Ishikawa (cell line): ENCODE results near the gene DIAPH1.

Source experiments
- CEBPB ChIP-seq: IDR thresholded peaks from 2 replicates; pipeline ENCODE4 v1.6.1; 2012
- CREB1 ChIP-seq: IDR thresholded peaks from 2 replicates; pipeline ENCODE4 v1.6.1; 2012; ENCODE audit warnings: low read depth
- EGR1 ChIP-seq: IDR thresholded peaks from 2 replicates; pipeline ENCODE4 v1.6.1; 2012
- EP300 ChIP-seq: IDR thresholded peaks from 2 replicates; pipeline ENCODE4 v1.6.1; 2012; ENCODE audit warnings: borderline replicate concordance
- FOXM1 ChIP-seq: IDR thresholded peaks from 2 replicates; pipeline ENCODE4 v1.6.1; 2012; ENCODE audit warnings: low read depth, borderline replicate concordance
- MAX ChIP-seq: IDR thresholded peaks from 2 replicates; pipeline ENCODE4 v1.6.1; 2012
- NFIC ChIP-seq: IDR thresholded peaks from 2 replicates; pipeline ENCODE4 v1.6.1; 2012
- RAD21 ChIP-seq: IDR thresholded peaks from 2 replicates; pipeline ENCODE4 v1.6.1; 2012; ENCODE audit warnings: low read depth
- REST ChIP-seq: IDR thresholded peaks from 2 replicates; pipeline ENCODE4 v1.6.1; 2012; ENCODE audit warnings: low read depth, mild to moderate bottlenecking
- TAF1 ChIP-seq: IDR thresholded peaks from 2 replicates; pipeline ENCODE4 v1.6.1; 2012; ENCODE audit warnings: low read depth, mild to moderate bottlenecking
- TCF12 ChIP-seq: IDR thresholded peaks from 2 replicates; pipeline ENCODE4 v1.6.1; 2012; ENCODE audit warnings: low read depth
- TEAD4 ChIP-seq: IDR thresholded peaks from 2 replicates; pipeline ENCODE4 v1.6.1; 2012
- USF1 ChIP-seq: IDR thresholded peaks from 2 replicates; pipeline ENCODE4 v1.6.1; 2012
- YY1 ChIP-seq: IDR thresholded peaks from 2 replicates; pipeline ENCODE4 v1.6.1; 2012; ENCODE audit warnings: low read depth
- ZBTB7A ChIP-seq: IDR thresholded peaks from 2 replicates; pipeline ENCODE4 v1.6.1; 2012; ENCODE audit warnings: low read depth

Gene DIAPH1

GRCh38 chr5:141477044-141477575 is 141.7 kb downstream of the DIAPH1 start:
- TF ChIP-seq EP300 (no peak), REST (no peak), MAX (no peak), YY1 (no peak), TAF1 (no peak), USF1 (no peak), FOXM1 (no peak), EGR1 (no peak), TEAD4 (no peak), RAD21 (no peak), CREB1 (no peak), ZBTB7A (no peak), NFIC (no peak), CEBPB (no peak), TCF12 (no peak)

GRCh38 chr5:141476132-141476911 is 142.5 kb downstream of the DIAPH1 start:
- 0 out of 2 replicates have a peak, but pooled peaks have one; percentile 22 for TF ChIP-seq TAF1
- TF ChIP-seq CREB1: no peak
- TF ChIP-seq MAX: peak; percentile 27; the same call in 1 of the 2 replicates
- TF ChIP-seq TCF12: no peak

GRCh38 chr5:141475625-141476131 is 143.1 kb downstream of the DIAPH1 start, which contains the start of gene PCDHGC3:
Gene PCDHGC3, plus strand, starts transcription at chr5:141475966. Its CDS starts 151 bp downstream, at chr5:141476117.
- TF ChIP-seq TAF1 (0 out of 2 replicates have a peak, but pooled peaks have one; percentile 6), RAD21 (peak; percentile 54; the same call in 1 of the 2 replicates), CEBPB (no peak), TEAD4 (peak; percentile 33; the same call in 1 of the 2 replicates), FOXM1 (no peak), MAX (peak; percentile 85), TCF12 (no peak), ZBTB7A (no peak), REST (no peak), YY1 (no peak), NFIC (peak; percentile 87)

- TF ChIP-seq CEBPB (no peak), MAX (no peak), RAD21 (no peak), TCF12 (no peak), EGR1 (no peak), NFIC (no peak), TEAD4 (no peak), REST (no peak), TAF1 (no peak)
These were observed 153.4 kb downstream of the DIAPH1 start for GRCh38 chr5:141465351-141465750.
